Measurements from ENCODE around the gene NANOS2. TPM values are rescaled to one million over a fixed set of nuclear protein-coding genes. Genes with fewer than 3 reads are reported as not detected.

Gene NANOS2
- total RNA-seq, 1 experiment from 2014 or later, result not detected

DNA sequence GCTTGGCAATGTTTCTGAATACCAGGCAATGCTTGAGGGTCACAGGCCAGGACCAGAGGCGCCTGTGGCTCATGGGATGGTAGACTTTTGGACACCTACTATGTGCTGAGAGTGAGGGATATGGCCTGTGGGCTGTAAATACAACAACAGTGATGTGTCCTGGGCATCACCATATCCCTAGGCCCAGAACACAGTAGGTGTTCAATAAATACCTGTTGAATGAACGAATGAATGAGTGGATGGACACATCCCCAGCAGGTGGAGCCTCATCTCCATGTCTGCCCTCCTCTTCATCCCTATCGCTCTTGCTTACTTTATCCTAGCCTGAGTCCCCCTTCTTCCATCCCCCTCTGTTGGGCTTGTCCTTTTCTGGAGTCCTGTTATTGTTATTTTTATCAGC lies 16.5 kb upstream of the NANOS2 start:
- CTCF ChIA-PET, result no interaction called here
- Histone ChIP-seq H3K36me3 (ENCODE audit: insufficient read depth, low read length, poor library complexity, severe bottlenecking) (no peaks in the 10 kb centered on the region), H3K9me3 (ENCODE audit: low read depth, low read length, poor library complexity, severe bottlenecking) (no peaks in the 10 kb centered on the region), H3K4me3 (ENCODE audit: low read depth, low read length, poor library complexity, severe bottlenecking) (no peak overlapping the region), H3K27me3 (replicated peaks; ENCODE audit: insufficient read depth, low read depth, low read length, poor library complexity) (peaks cover 24% of the 10 kb centered on the region), H3K27ac (ENCODE audit: low read depth, low read length, poor library complexity, severe bottlenecking) (no peak overlapping the region), H3K4me1 (ENCODE audit: insufficient read depth, low read length, poor library complexity, severe bottlenecking) (peaks cover 4% of the 10 kb centered on the region)
- BruUV-seq (replicated peaks), result no TSS peak
- POLR2A ChIA-PET (ENCODE audit: low non-redundant PET), result no interaction called here
- no peak for DNase-seq (ENCODE audit: low spot score)
- TF ChIP-seq, protein P1, sequence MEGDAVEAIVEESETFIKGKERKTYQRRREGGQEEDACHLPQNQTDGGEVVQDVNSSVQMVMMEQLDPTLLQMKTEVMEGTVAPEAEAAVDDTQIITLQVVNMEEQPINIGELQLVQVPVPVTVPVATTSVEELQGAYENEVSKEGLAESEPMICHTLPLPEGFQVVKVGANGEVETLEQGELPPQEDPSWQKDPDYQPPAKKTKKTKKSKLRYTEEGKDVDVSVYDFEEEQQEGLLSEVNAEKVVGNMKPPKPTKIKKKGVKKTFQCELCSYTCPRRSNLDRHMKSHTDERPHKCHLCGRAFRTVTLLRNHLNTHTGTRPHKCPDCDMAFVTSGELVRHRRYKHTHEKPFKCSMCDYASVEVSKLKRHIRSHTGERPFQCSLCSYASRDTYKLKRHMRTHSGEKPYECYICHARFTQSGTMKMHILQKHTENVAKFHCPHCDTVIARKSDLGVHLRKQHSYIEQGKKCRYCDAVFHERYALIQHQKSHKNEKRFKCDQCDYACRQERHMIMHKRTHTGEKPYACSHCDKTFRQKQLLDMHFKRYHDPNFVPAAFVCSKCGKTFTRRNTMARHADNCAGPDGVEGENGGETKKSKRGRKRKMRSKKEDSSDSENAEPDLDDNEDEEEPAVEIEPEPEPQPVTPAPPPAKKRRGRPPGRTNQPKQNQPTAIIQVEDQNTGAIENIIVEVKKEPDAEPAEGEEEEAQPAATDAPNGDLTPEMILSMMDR (conservative IDR thresholded peaks at IDR 0.05; ENCODE audit: low read depth, low read length), result no peak
- no peak for TF ChIP-seq EZH2 (IDR thresholded peaks at IDR 0.05; ENCODE audit: borderline replicate concordance, low read depth, low read length, poor library complexity, severe bottlenecking)
- intact Hi-C loops (cut with micrococcal nuclease; ENCODE audit: unreplicated experiment), result no loop called here

DNA sequence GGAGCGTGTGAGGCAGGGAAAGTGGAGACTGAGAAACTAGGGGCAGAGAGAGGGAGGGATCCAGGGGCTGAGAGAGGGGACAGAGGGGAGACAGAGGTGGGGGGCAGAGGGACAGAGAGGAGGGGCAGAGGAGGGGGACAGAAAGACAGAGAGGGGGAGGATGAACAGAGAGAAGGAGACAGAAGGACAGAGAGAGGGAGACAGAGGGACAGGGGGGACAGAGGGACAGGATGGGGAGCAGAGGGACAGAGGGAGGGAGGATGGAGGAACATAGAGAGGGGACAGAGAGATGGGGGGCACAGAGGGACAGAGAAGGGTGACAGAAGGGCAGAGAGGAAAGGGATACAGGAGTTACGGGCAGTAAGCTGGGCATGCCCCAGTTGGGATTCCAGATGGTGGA lies 14.7 kb upstream of the NANOS2 start:
- BruUV-seq (replicated peaks), result no TSS peak
- H3K4me1 ChIP-seq (ENCODE audit: insufficient read depth, low read length, poor library complexity, severe bottlenecking), result peaks cover 4% of the 10 kb centered on the region
- DNase-seq (ENCODE audit: low spot score), result no peak
- ChIA-PET POLR2A (ENCODE audit: low non-redundant PET) (no interaction called here), CTCF (no interaction called here)
- H3K36me3 ChIP-seq (ENCODE audit: insufficient read depth, low read length, poor library complexity, severe bottlenecking), result no peaks in the 10 kb centered on the region
- H3K27ac ChIP-seq (ENCODE audit: low read depth, low read length, poor library complexity, severe bottlenecking), result no peak overlapping the region
- H3K9me3 ChIP-seq (ENCODE audit: low read depth, low read length, poor library complexity, severe bottlenecking), result no peaks in the 10 kb centered on the region
- H3K27me3 ChIP-seq (replicated peaks; ENCODE audit: insufficient read depth, low read depth, low read length, poor library complexity), result peaks cover 9% of the 10 kb centered on the region
- TF ChIP-seq, protein P1 (conservative IDR thresholded peaks at IDR 0.05; ENCODE audit: low read depth, low read length), result no peak
- TF ChIP-seq EZH2 (IDR thresholded peaks at IDR 0.05; ENCODE audit: borderline replicate concordance, low read depth, low read length, poor library complexity, severe bottlenecking), result no peak
- no peak overlapping the region for H3K4me3 ChIP-seq (ENCODE audit: low read depth, low read length, poor library complexity, severe bottlenecking)
- intact Hi-C loops (cut with micrococcal nuclease; ENCODE audit: unreplicated experiment), result no loop called here

DNA sequence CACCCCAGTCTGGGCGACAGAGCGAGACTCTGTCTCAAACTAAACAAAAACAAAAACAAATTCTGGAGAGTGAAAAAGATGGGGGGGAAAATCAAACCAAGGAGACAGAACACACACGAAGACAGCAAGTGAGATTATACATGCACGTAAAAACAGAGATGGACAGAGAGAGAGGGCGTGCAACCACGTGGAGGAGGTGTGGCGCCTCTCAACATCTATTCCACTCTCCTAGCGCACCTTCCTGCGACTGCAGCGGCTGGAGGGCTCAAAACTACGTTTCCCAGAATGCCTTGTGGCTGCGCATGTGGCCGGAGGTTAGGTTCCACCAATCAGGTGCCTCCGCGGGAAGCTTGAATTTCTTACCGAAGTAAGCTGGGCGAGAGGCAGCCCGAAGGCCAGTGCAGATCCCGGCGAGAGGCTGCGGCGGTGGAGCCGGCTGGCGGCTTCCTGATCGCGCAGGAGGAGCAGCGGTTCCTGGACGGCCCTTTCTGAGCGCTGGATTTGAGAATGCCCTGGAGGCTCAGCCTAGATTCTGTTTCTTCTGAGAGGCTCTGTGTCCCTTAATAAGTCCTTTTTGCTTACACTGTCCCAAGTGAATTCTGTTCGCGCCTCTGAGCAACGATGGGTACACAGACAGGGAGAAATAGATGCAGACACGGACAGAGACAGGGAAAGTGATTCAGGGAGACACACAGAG lies 13.1 kb upstream of the NANOS2 start:
- intact Hi-C loops (cut with micrococcal nuclease; ENCODE audit: unreplicated experiment), result no loop called here
- DNase-seq (ENCODE audit: low spot score), result peak; percentile 94
- H3K4me1 ChIP-seq (ENCODE audit: insufficient read depth, low read length, poor library complexity, severe bottlenecking), result peaks cover 4% of the 10 kb centered on the region
- ChIA-PET POLR2A (ENCODE audit: low non-redundant PET) (no interaction called here), CTCF (no interaction called here)
- peaks cover under 1% of the 10 kb centered on the region for H3K27me3 ChIP-seq (replicated peaks; ENCODE audit: insufficient read depth, low read depth, low read length, poor library complexity)
- H3K27ac ChIP-seq (ENCODE audit: low read depth, low read length, poor library complexity, severe bottlenecking), result no peak overlapping the region
- BruUV-seq (replicated peaks), result no TSS peak
- no peaks in the 10 kb centered on the region for H3K36me3 ChIP-seq (ENCODE audit: insufficient read depth, low read length, poor library complexity, severe bottlenecking)
- H3K4me3 ChIP-seq (ENCODE audit: low read depth, low read length, poor library complexity, severe bottlenecking), result peak overlapping the region; percentile 35
- no peaks in the 10 kb centered on the region for H3K9me3 ChIP-seq (ENCODE audit: low read depth, low read length, poor library complexity, severe bottlenecking)
- TF ChIP-seq EZH2 (IDR thresholded peaks at IDR 0.05; ENCODE audit: borderline replicate concordance, low read depth, low read length, poor library complexity, severe bottlenecking), result no peak
- TF ChIP-seq, protein P1 (conservative IDR thresholded peaks at IDR 0.05; ENCODE audit: low read depth, low read length), result no peak

Data from A673 (cell line).